Germinal center (tissue), 1 donor: ENCODE measurements around the gene IFT80.
"Not testable (repeated sequence)": the region's sequence is repeated elsewhere in the genome, so short reads cannot be mapped to it uniquely, and the experiment has no call there.

ENCODE experiments used
- DNase-seq: peaks from one replicate; pipeline ENCODE4 v3.0.0; 2012; ENCODE audit warnings: mixed read lengths, low spot score

Gene IFT80

GRCh38 chr3:160260587-160261270, 138.3 kb downstream of the IFT80 start:
- no peak for DNase-seq

- DNase-seq = no peak
Observed at GRCh38 chr3:160259589-160259988, 139.4 kb downstream of the IFT80 start.

GRCh38 chr3:160257606-160258005, 141.4 kb downstream of the IFT80 start:
- DNase-seq = no peak

GRCh38 chr3:160253298-160253697, 145.7 kb downstream of the IFT80 start:
- DNase-seq = no peak

- no peak for DNase-seq
Observed at GRCh38 chr3:160247766-160248165, 151.3 kb downstream of the IFT80 start.

GRCh38 chr3:160245261-160245800, 153.7 kb downstream of the IFT80 start:
- no peak for DNase-seq

- DNase-seq = not testable (repeated sequence)
Observed at GRCh38 chr3:160240719-160241118, 158.3 kb downstream of the IFT80 start.

GRCh38 chr3:160232014-160232413, 167.0 kb downstream of the IFT80 start:
- no peak for DNase-seq

GRCh38 chr3:160227419-160227818, 171.6 kb downstream of the IFT80 start:
- DNase-seq = no peak

- peak; percentile 5 for DNase-seq
Observed at GRCh38 chr3:160226026-160226907, 172.8 kb downstream of the IFT80 start.

- DNase-seq = peak; percentile 55
Observed at GRCh38 chr3:160225176-160226025, 173.6 kb downstream of the IFT80 start, which contains the start of gene C3orf80. TSS of gene C3orf80 (plus strand) at chr3:160225422. CDS start at chr3:160225636, 214 bp downstream.

GRCh38 chr3:160224811-160225175, 174.2 kb downstream of the IFT80 start:
- DNase-seq = no peak

- DNase-seq = peak; percentile 10
Observed at GRCh38 chr3:160224256-160224655, 174.8 kb downstream of the IFT80 start.

- no peak for DNase-seq
Observed at GRCh38 chr3:160221019-160221418, 178.0 kb downstream of the IFT80 start.

- no peak for DNase-seq
Observed at GRCh38 chr3:160220038-160220437, 179.0 kb downstream of the IFT80 start.

GRCh38 chr3:160218136-160218535, 180.9 kb downstream of the IFT80 start:
- no peak for DNase-seq

- DNase-seq = no peak
Observed at GRCh38 chr3:160217675-160218074, 181.3 kb downstream of the IFT80 start.

- DNase-seq = no peak
Observed at GRCh38 chr3:160213191-160213590, 185.8 kb downstream of the IFT80 start.

GRCh38 chr3:160210799-160211221, 188.2 kb downstream of the IFT80 start:
- no peak for DNase-seq

- no peak for DNase-seq
Observed at GRCh38 chr3:160210341-160210740, 188.7 kb downstream of the IFT80 start.
